Stimulated activated naive B cell treated with anti-CD40 and anti-IgM and Interleukin-4, amounts not matched to agents 10 μg/mL and 1 μg/mL and 100 μg/mL, for 72 hours (primary cell): Measurements from ENCODE around the gene MRI1.
A peak's percentile ranks its signal among the peaks of the same experiment; 100 is the strongest.
"Not testable (repeated sequence)": the region's sequence is repeated elsewhere in the genome, so short reads cannot be mapped to it uniquely, and the experiment has no call there.

Experiments
- ATAC-seq, 2 donors: fragments of 150-1000 bp; cut with Tn5 transposase; replicated peaks; 2 replicates each; pipeline ENCODE4 v1.10.0; 2021; ENCODE audit warnings: moderate library complexity in 1 of 2
- DNase-seq: peaks from one replicate; pipeline ENCODE4 v3.0.0; 2021
- H3K27ac Mint-ChIP-seq: one replicate; pipeline ENCODE4 v1.8.0; 2022; ENCODE audit warnings: mild to moderate bottlenecking, mixed read lengths
- H3K27me3 Mint-ChIP-seq, 2 donors: one replicate each; pipeline ENCODE4 v1.8.0; 2022; ENCODE audit warnings: mixed read lengths in 2 of 2
- H3K36me3 Mint-ChIP-seq, 2 donors: one replicate each; pipeline ENCODE4 v1.8.0; 2022; ENCODE audit warnings: mixed read lengths in 2 of 2, mild to moderate bottlenecking in 1 of 2
- H3K4me1 Mint-ChIP-seq, 2 donors: one replicate each; pipeline ENCODE4 v1.8.0; 2022; ENCODE audit warnings: mixed read lengths in 2 of 2, mild to moderate bottlenecking in 1 of 2
- H3K4me3 Mint-ChIP-seq, 2 donors: one replicate each; pipeline ENCODE4 v1.8.0; 2022; ENCODE audit warnings: mild to moderate bottlenecking in 2 of 2, mixed read lengths in 2 of 2, moderate library complexity in 1 of 2
- H3K9me3 Mint-ChIP-seq, 2 donors: one replicate each; pipeline ENCODE4 v1.8.0; 2022; ENCODE audit warnings: mixed read lengths in 2 of 2, mild to moderate bottlenecking in 1 of 2

MRI1 gene

GRCh38 chr19:13744174-13744573 lies 20.1 kb upstream of the MRI1 start:
- H3K4me3 Mint-ChIP-seq, result no peak overlapping the region
- no peak overlapping the region for H3K27ac Mint-ChIP-seq
- H3K4me1 Mint-ChIP-seq, result peaks cover 9 to 17% of the 10 kb centered on the region in 2 donors
- peaks cover 0 to 3% of the 10 kb centered on the region in 2 donors for H3K9me3 Mint-ChIP-seq
- H3K36me3 Mint-ChIP-seq, result peaks cover 7 to 8% of the 10 kb centered on the region in 2 donors
- ATAC-seq (no peak), DNase-seq (no peak)
- no peaks in the 10 kb centered on the region for H3K27me3 Mint-ChIP-seq

- ATAC-seq, result no peak
- Mint-ChIP-seq H3K4me3 (peak overlapping the region; percentile 89), H3K36me3 (peaks cover 13 to 16% of the 10 kb centered on the region in 2 donors), H3K27ac (peak overlapping the region; percentile 93), H3K9me3 (peaks cover 0 to 3% of the 10 kb centered on the region in 2 donors), H3K27me3 (no peaks in the 10 kb centered on the region), H3K4me1 (peaks cover 12 to 35% of the 10 kb centered on the region in 2 donors)
- no peak for DNase-seq
Measured at GRCh38 chr19:13747098-13747453, 17.2 kb upstream of the MRI1 start.

GRCh38 chr19:13748169-13748828 lies 16.0 kb upstream of the MRI1 start:
- H3K4me3 Mint-ChIP-seq, result peak overlapping the region; percentile 89

GRCh38 chr19:13751436-13751835 lies 12.9 kb upstream of the MRI1 start:
- Mint-ChIP-seq H3K27ac (peak overlapping the region; percentile 25), H3K9me3 (peaks cover 0 to 3% of the 10 kb centered on the region in 2 donors), H3K27me3 (no peaks in the 10 kb centered on the region), H3K36me3 (peaks cover 34 to 36% of the 10 kb centered on the region in 2 donors), H3K4me3 (no peak overlapping the region), H3K4me1 (peaks cover 14 to 41% of the 10 kb centered on the region in 2 donors)
- DNase-seq, result no peak
- no peak for ATAC-seq

More at GRCh38 chr19:13748169-13748828, 16.0 kb upstream of the MRI1 start:
- H3K36me3 Mint-ChIP-seq, result peaks cover 20 to 23% of the 10 kb centered on the region in 2 donors
- peaks cover 0 to 3% of the 10 kb centered on the region in 2 donors for H3K9me3 Mint-ChIP-seq
- DNase-seq (no peak), ATAC-seq (peak in 1 of 2 donors; percentile 4)
- H3K4me1 Mint-ChIP-seq, result peaks cover 12 to 35% of the 10 kb centered on the region in 2 donors
- H3K27me3 Mint-ChIP-seq, result no peaks in the 10 kb centered on the region
- peak overlapping the region; percentile 93 for H3K27ac Mint-ChIP-seq

- Mint-ChIP-seq H3K4me1 (peaks cover 9 to 29% of the 10 kb centered on the region in 2 donors), H3K36me3 (peaks cover 48 to 52% of the 10 kb centered on the region in 2 donors)
- not testable (repeated sequence) for H3K27me3 Mint-ChIP-seq, H3K27ac Mint-ChIP-seq, H3K9me3 Mint-ChIP-seq, DNase-seq, ATAC-seq, H3K4me3 Mint-ChIP-seq
Measured at GRCh38 chr19:13753622-13754021, 10.7 kb upstream of the MRI1 start.

DNA sequence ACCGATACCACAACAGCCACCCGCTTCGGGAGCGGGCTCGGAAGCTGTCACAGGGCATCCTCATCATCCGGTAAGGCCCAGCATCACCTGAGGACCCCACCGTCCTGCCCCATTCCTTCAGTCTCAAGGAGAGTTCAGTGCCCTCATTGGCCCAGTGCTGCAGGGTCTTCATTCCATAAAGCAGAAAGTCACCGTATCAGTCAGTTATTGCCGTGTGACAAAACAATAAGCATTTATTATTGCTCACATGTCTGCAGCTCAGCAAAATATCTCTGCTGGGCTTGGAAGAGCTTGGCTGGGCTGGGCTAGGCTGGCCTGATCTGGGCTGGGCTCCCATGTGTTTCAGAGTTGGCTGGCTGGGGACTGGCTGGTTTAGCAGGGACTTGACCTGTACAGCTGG lies 8.1 kb upstream of the MRI1 start:
- Mint-ChIP-seq H3K36me3 (peaks cover 52 to 54% of the 10 kb centered on the region in 2 donors), H3K4me1 (peaks cover 3 to 9% of the 10 kb centered on the region in 2 donors), H3K9me3 (no peaks in the 10 kb centered on the region), H3K4me3 (no peak overlapping the region), H3K27me3 (no peaks in the 10 kb centered on the region), H3K27ac (no peak overlapping the region)
- ATAC-seq (no peak), DNase-seq (no peak)

DNA sequence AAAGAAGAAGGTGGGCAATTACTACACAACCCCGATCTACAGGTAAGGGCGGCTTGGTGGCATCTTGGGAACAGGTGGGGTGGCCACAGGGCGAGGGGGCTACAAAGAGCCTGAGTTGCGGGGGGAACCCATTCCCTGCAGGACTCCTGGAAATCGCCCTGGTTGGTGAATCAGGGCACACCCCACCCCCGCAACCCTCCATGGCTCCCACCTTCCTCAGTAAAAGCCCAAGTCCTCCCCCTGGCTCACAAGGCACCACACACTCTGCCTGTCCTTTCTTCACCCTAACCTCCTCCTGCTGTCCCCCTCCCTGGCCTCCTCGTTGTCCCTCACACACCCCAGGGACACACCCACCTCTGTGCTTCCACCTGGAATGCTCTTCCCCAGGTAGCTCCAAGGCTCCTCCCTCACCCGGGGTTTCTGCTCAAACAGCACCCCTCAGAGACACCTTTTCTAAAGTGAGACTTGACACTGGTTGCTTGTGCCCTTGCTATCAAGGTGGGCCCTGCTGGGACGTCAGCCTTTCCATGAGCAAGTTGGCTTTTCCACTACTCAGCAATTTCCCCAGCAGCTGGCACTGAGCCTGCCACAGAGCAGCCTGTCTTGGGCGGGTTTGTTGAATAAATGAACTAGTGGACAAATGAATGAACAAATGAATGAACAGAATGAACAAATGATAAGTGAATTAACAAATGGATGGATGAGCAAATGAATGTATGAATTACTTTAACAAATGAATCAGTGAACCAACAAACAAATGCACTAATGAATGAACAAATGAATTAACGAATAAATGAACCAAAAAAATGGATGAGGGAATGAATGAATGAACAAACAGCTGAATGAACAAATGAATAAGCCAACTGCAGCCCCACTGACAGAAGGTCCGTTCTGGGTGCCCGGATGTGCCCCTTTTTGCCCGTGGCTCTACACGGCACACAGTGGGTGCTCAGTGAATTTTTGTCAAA lies 6.2 kb upstream of the MRI1 start:
- Mint-ChIP-seq H3K4me3 (no peak overlapping the region), H3K27me3 (no peaks in the 10 kb centered on the region)

DNA sequence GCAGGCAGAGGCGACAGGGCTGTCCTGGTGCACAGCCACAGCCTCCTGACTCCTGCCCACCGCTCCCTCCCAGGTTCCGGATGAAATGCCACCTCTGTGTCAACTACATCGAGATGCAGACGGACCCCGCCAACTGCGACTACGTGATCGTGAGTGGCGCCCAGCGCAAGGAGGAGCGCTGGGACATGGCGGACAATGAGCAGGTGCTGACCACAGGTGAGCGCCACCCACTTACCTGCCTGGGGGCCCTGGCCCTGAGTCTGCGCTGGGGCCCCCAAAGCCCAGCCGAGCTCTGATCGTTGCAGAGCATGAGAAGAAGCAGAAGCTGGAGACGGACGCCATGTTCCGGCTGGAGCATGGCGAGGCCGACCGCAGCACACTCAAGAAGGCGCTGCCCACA lies 5.5 kb upstream of the MRI1 start:
- peaks cover 49 to 55% of the 10 kb centered on the region in 2 donors for H3K36me3 Mint-ChIP-seq
- no peak for DNase-seq
- H3K27me3 Mint-ChIP-seq, result no peaks in the 10 kb centered on the region
- peaks cover 4 to 19% of the 10 kb centered on the region in 2 donors for H3K4me1 Mint-ChIP-seq
- ATAC-seq, result no peak
- H3K9me3 Mint-ChIP-seq, result no peaks in the 10 kb centered on the region
- H3K27ac Mint-ChIP-seq, result no peak overlapping the region
- no peak overlapping the region for H3K4me3 Mint-ChIP-seq

More for the DNA sequence above, 6.2 kb upstream of the MRI1 start:
- Mint-ChIP-seq H3K36me3 (peaks cover 49 to 52% of the 10 kb centered on the region in 2 donors), H3K9me3 (no peaks in the 10 kb centered on the region), H3K27ac (no peak overlapping the region), H3K4me1 (peaks cover 3 to 12% of the 10 kb centered on the region in 2 donors)
- DNase-seq, result no peak
- no peak for ATAC-seq

GRCh38 chr19:13761423-13761822 lies 2.9 kb upstream of the MRI1 start:
- no peak for ATAC-seq
- H3K27ac Mint-ChIP-seq, result no peak overlapping the region
- H3K36me3 Mint-ChIP-seq, result peaks cover 38 to 45% of the 10 kb centered on the region in 2 donors
- no peak overlapping the region for H3K4me3 Mint-ChIP-seq
- H3K27me3 Mint-ChIP-seq, result no peaks in the 10 kb centered on the region
- H3K9me3 Mint-ChIP-seq, result no peaks in the 10 kb centered on the region
- peaks cover 10 to 24% of the 10 kb centered on the region in 2 donors for H3K4me1 Mint-ChIP-seq
- DNase-seq, result no peak

DNA sequence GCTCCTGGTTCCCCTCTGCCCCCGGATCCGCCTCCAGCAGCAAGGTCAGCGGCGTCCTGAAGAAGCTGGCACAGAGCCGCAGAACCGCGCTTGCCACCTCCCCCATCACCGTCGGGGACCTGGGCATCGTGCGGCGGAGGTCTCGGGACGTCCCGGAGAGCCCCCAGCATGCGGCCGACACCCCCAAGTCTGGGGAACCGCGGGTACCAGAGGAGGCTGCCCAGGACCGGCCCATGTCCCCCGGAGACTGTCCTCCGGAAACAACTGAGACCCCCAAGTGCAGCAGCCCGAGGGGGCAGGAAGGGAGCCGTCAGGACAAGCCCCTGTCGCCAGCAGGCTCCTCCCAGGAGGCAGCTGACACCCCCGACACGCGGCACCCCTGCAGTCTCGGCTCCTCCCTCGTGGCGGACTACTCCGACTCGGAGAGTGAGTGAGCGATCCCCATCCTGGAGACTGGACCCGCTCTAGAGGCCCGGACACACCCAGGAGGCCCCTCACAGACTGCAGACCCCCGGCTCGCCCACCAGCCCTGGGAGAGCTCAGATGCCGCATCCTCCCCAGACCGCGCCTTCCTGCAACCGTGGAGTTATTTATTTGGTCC lies 1.6 kb upstream of the MRI1 start:
- peaks cover 29 to 36% of the 10 kb centered on the region in 2 donors for H3K36me3 Mint-ChIP-seq
- H3K27me3 Mint-ChIP-seq, result no peaks in the 10 kb centered on the region
- H3K4me1 Mint-ChIP-seq, result peaks cover 10 to 24% of the 10 kb centered on the region in 2 donors
- ATAC-seq (no peak), DNase-seq (no peak)
- no peaks in the 10 kb centered on the region for H3K9me3 Mint-ChIP-seq
- no peak overlapping the region for H3K27ac Mint-ChIP-seq
- no peak overlapping the region for H3K4me3 Mint-ChIP-seq

- peak overlapping the region; percentile 65 to 70 for H3K4me3 Mint-ChIP-seq
- no peak for ATAC-seq
- DNase-seq, result no peak
- peaks cover 13 to 24% of the 10 kb centered on the region in 2 donors for H3K4me1 Mint-ChIP-seq
- H3K27me3 Mint-ChIP-seq, result no peaks in the 10 kb centered on the region
- H3K27ac Mint-ChIP-seq, result no peak overlapping the region
- H3K9me3 Mint-ChIP-seq, result no peaks in the 10 kb centered on the region
- H3K36me3 Mint-ChIP-seq, result peaks cover 27 to 35% of the 10 kb centered on the region in 2 donors
Measured at GRCh38 chr19:13763265-13763664, 1.1 kb upstream of the MRI1 start.

DNA sequence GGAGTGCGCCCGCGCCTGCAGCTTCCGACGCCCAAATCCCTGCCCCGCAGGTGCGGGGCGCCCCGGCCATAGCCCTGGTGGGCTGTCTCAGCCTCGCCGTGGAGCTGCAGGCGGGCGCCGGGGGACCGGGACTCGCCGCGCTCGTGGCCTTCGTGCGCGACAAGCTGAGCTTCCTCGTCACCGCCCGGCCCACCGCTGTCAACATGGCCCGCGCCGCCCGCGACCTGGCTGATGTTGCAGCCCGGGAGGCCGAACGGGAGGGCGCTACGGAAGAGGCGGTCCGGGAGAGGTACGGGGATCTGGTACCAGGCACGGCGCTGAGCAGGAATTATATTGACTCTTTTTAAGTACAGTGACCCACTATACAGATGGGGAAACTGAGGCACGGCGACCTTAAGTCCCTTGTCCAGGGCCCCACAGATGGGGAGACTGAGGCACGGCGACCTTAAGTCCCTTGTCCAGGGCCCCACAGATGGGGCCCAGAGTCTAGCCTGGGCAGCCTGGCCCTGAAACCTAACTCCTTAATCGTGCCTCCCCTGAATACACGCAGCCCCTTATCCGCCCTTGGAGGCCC lies 586 bp downstream of the MRI1 start:
- Mint-ChIP-seq H3K36me3 (peaks cover 18 to 28% of the 10 kb centered on the region in 2 donors), H3K27me3 (no peaks in the 10 kb centered on the region), H3K9me3 (no peaks in the 10 kb centered on the region), H3K4me1 (peaks cover 13 to 24% of the 10 kb centered on the region in 2 donors), H3K27ac (peak overlapping the region; percentile 76), H3K4me3 (peak overlapping the region; percentile 83 to 88)
- peak; percentile 76 to 77 for ATAC-seq
- DNase-seq, result peak; percentile 23

- peak overlapping the region; percentile 62 for H3K27ac Mint-ChIP-seq
- DNase-seq (no peak), ATAC-seq (no peak)
- H3K4me3 Mint-ChIP-seq, result peak overlapping the region; percentile 83 to 88
- H3K4me1 Mint-ChIP-seq, result peaks cover 13 to 24% of the 10 kb centered on the region in 2 donors
- peaks cover 16 to 29% of the 10 kb centered on the region in 2 donors for H3K36me3 Mint-ChIP-seq
- H3K27me3 Mint-ChIP-seq, result no peaks in the 10 kb centered on the region
- H3K9me3 Mint-ChIP-seq, result no peaks in the 10 kb centered on the region
Measured at GRCh38 chr19:13765395-13766094, 1.2 kb downstream of the MRI1 start.
